ENCODE data around the gene TUBB3.

- TF ChIP-seq POLR2AphosphoS5 (IDR thresholded peaks at IDR 0.05; ENCODE audit: borderline replicate concordance, low read depth, low read length) (no peak), EZH2 (IDR thresholded peaks at IDR 0.05) (no peak), FOXP2 (optimal IDR thresholded peaks at IDR 0.05; ENCODE audit: control extremely low read depth, extremely low read length, insufficient read depth) (no peak)
These were observed 8.3 kb downstream of the TUBB3 start for GRCh38 chr16:89931305-89931896.

All from SK-N-MC (cell line).